Right cardiac atrium (tissue), 5 donors: Measurements from ENCODE around the gene TENM4. TPM values are rescaled to one million over a fixed set of nuclear protein-coding genes. Genes with fewer than 3 reads are reported as not detected.

ENCODE experiments used
- ATAC-seq, 2 donors: fragments of 200-7000 bp; cut with Tn5 transposase; one replicate each; pipeline versions ENCODE4 v1.8.0 to v1.9.1; 2020; ENCODE audit warnings: moderate library complexity in 2 of 2, mild to moderate bottlenecking in 1 of 2
- DNase-seq, 3 donors: peaks; one replicate each; pipeline ENCODE4 v3.0.0-alpha.2; 2020
- H3K27ac ChIP-seq: one replicate; pipeline ENCODE4 v1.5.1; 2013; ENCODE audit warnings: mild to moderate bottlenecking, low read length, control low read depth, moderate library complexity
- H3K27me3 ChIP-seq: one replicate; pipeline ENCODE4 v1.6.1; 2013; ENCODE audit not compliant: control insufficient read depth, insufficient read depth
- H3K4me1 ChIP-seq: one replicate; pipeline ENCODE4 v1.6.1; 2013; ENCODE audit warnings: low read length; ENCODE audit not compliant: control insufficient read depth, insufficient read depth
- H3K4me3 ChIP-seq: one replicate; pipeline ENCODE4 v1.5.1; 2013; ENCODE audit warnings: low read length, control low read depth
- H3K9me3 ChIP-seq: one replicate; pipeline ENCODE4 v1.6.1; 2013; ENCODE audit warnings: low read length; ENCODE audit not compliant: control insufficient read depth
- WGBS: extraction: QIAGEN DNeasy Blood & Tissue Kit; methylation state at CpG from one replicate; pipeline ENCODE4 v1.1.7; 2013; 5-methylcytosine and 5-hydroxymethylcytosine counted together
- intact Hi-C, 4 donors: fragments of 100-400 bp; cut with DNase I; formaldehyde crosslinking; loops; one replicate each; pipeline versions ENCODE4 v1.11.0 to v1.14.0; 2022 to 2023
- polyA plus RNA-seq: library from polyadenylated mRNA; stranded (reverse); fragments of 200-250 nt; gene quantifications from one replicate; pipeline ENCODE4 v1.2.3, GENCODE V29; 2013
- total RNA-seq, 4 donors: library from RNA; stranded (reverse); fragmentation: NEBNext Ultra II Directional; extraction: Animal tissue kit (Norgen Biotek cat#: 25700); gene quantifications; one replicate each; pipeline ENCODE4 v1.2.1, GENCODE V29; 2021
- donor health status: healthy with polysubstance abuse.
- donor health status: DM: no; HTN: yes; CAD: no.
- donor health status: DM: no; HTN: no; CAD: no.
- donor health status: DM: no; HTN: yes; CAD: no; lungs with severe emphysema.
- donor health status: DM: yes; HTN: yes; CAD: no.

The TENM4 gene
- total and polyA plus RNA-seq, 5 donors = 0.26 to 2.3 (median 0.71) TPM

DNA sequence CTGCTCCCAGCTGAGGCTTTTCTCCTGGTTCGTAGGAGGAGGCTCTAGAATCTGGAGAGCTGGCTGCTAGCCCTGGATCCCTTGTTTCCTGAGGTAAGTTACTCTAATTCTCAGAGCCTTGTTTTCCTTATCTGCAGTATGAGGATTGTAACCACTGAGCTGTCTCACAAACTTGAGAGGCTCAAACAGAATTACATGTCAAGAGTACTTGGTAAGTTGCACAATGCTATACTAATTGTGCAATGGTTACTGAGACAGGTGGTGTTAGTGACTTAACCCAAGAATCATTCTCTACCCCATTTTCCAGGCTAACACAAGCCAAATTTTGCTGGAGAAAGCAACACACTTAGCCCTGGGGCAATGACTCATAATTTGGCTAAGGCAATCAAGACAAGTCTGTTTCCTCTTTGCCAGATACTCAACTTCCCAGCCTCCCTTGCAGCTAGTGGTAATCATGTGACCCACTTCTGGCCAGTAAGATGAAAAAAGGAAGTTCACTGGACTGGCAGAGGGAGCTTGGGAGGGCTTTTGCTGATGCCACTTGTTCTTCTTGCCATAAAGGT, 348.0 kb downstream of the TENM4 start:
- DNase-seq = no peak
- Histone ChIP-seq H3K27me3 (no peaks in the 10 kb centered on the region), H3K4me1 (no peaks in the 10 kb centered on the region), H3K9me3 (no peaks in the 10 kb centered on the region), H3K4me3 (no peak overlapping the region), H3K27ac (no peak overlapping the region)
- ATAC-seq = peak; percentile 52 to 65
- 58% methylated on average over 1 of the region's 1 CpG for WGBS
- intact Hi-C loops = loop anchor here in 1 of 4 donors (5.0 kb wide), 1 partner anchor 451 kb away; no protein-coding TSS in a partner anchor

DNA sequence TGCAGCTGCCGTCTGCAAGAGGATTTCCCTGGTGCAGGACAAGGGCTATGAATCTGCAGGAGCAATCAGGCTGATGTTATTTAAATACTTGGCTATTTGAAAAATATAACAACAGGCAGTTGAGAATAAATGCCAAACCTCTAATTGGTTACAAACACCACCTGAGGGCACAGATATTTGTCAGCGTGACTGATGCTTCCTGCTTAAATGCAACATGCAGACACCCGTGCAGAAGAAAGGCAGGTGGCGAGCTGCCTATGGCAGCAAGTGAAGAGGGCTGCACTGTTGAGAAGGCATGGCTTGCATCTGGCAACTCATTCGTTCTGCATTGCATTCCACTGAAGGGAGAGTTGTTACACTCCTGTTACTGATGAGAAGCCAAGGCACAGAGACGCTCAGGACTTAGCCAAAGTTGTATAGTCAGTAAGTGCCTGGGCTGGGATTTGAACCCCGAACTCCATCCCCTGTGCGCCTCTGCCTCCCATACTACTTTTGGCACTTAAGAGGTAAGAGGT, 350.6 kb downstream of the TENM4 start:
- ATAC-seq (no peak), DNase-seq (no peak)
- H3K27me3 ChIP-seq = no peaks in the 10 kb centered on the region
- H3K9me3 ChIP-seq = no peaks in the 10 kb centered on the region
- H3K27ac ChIP-seq = no peak overlapping the region
- 74% methylated on average over 8 of the region's 8 CpGs for WGBS
- intact Hi-C loops = loop anchor here in 1 of 4 donors (5.0 kb wide), 1 partner anchor 448 kb away; no protein-coding TSS in a partner anchor
- no peak overlapping the region for H3K4me3 ChIP-seq
- H3K4me1 ChIP-seq = no peaks in the 10 kb centered on the region

DNA sequence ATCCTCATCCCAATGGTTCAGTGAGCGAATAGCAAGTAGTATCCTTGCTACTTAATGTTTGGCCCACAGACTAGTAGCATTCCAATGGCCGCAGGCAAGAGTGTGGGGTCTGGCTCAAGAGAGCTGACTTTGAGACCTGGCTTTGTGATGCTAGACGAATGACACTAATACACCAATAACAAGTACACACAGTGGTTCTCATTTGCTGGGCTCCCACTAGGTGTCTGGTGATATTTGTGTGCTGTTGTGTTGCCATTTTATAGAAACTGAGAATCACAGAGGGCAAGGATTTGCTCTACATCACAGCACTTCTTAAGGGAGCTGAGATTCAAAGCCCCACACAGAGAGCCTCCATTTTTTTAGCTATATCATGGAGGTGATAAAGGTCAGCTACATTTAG, 351.2 kb downstream of the TENM4 start:
- no peaks in the 10 kb centered on the region for H3K9me3 ChIP-seq
- 91% methylated on average over 3 of the region's 3 CpGs for WGBS
- intact Hi-C loops = loop anchor here in 1 of 4 donors (2.0 kb wide), 1 partner anchor 29 kb away; no protein-coding TSS in a partner anchor
- ATAC-seq = no peak
- H3K4me1 ChIP-seq = no peaks in the 10 kb centered on the region
- no peak overlapping the region for H3K4me3 ChIP-seq
- no peak for DNase-seq
- no peaks in the 10 kb centered on the region for H3K27me3 ChIP-seq
- H3K27ac ChIP-seq = no peak overlapping the region

DNA sequence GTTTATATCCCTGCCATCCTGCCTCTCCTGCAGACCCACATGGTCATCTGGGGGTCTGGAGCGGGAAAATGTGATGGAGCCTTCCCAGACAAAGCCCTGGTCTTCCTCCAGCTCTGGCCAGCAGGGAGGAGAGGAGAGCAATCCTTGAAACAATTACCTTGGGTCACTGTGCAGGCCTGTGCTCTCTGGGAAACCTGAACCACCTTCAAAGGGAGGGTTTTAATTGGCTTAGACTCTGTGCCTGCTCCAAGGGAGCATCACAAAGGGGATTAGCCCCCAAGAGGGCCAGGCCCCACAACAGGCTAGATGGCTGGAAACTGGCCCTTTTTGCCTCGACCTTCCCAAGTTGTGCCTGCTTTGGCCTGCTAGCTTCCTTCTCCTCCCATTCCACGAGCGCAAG, 351.9 kb downstream of the TENM4 start:
- H3K27me3 ChIP-seq = no peaks in the 10 kb centered on the region
- ATAC-seq (no peak), DNase-seq (no peak)
- no peaks in the 10 kb centered on the region for H3K4me1 ChIP-seq
- H3K9me3 ChIP-seq = no peaks in the 10 kb centered on the region
- intact Hi-C loops = loop anchor here in 1 of 4 donors (2.0 kb wide), 1 partner anchor 30 kb away; no protein-coding TSS in a partner anchor
- H3K4me3 ChIP-seq = no peak overlapping the region
- 80% methylated on average over 4 of the region's 4 CpGs for WGBS
- H3K27ac ChIP-seq = no peak overlapping the region

DNA sequence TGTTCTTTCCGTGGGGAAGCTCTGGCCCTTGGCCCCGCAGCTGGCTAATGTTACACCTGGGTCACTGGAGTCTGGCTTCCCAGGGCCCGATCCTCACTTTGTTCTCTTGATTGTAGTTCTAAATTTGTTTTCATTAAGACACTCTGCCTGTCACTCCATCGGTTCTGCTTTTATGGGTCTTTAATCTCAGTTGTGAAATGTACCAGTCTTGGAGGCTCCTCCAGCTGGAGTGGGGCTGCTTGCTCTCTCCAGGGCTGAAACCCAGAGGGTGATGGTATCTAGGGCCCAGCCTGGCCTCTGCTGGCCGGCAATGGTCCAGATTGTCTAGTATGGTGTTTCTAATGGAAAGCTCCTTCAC, 352.9 kb downstream of the TENM4 start:
- no peak for ATAC-seq
- intact Hi-C loops = loop anchor here in 1 of 4 donors (2.0 kb wide), 1 partner anchor 31 kb away; no protein-coding TSS in a partner anchor
- Histone ChIP-seq H3K4me3 (no peak overlapping the region), H3K27me3 (no peaks in the 10 kb centered on the region), H3K27ac (no peak overlapping the region), H3K9me3 (no peaks in the 10 kb centered on the region), H3K4me1 (no peaks in the 10 kb centered on the region)
- 80% methylated on average over 5 of the region's 5 CpGs for WGBS
- no peak for DNase-seq

DNA sequence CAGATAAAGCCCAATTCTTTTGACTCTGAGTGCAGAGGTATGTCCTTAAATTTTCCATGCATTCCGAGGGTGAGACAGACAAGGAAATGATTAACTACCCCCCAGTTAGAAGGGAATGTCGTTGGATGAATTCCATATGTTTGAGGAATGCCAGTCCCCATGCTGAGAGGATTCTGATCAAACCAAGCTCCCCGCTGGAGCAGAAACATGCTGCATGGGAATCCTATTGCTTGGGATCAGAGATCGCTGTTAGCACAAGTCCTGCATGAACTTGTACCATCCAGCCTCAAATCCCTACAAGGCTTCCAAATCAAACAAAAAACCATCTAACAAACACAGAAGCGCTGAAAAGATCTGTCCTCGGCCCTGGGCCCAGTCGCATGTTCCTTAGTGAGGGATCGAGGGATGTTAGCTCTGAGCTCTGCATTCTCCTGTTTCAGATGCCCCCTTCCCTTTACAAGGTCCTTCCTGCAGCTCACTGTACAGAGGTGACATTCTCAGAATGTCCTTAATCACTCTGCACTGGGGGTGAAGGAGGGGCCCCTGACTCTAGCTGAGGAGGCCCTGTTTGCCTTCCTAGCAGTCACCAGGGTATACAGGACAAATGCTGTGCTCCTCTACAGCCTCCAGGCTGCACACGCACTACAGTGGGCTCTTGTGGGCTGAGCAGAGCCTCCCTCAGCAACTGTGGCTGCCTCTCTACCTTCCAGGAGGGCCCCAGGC, 353.4 kb downstream of the TENM4 start:
- Histone ChIP-seq H3K9me3 (no peaks in the 10 kb centered on the region), H3K4me1 (no peaks in the 10 kb centered on the region), H3K4me3 (no peak overlapping the region), H3K27ac (no peak overlapping the region), H3K27me3 (no peaks in the 10 kb centered on the region)
- intact Hi-C loops = no loop called here
- 64% methylated on average over 9 of the region's 9 CpGs for WGBS
- ATAC-seq = peak; percentile 14 to 17
- no peak for DNase-seq

DNA sequence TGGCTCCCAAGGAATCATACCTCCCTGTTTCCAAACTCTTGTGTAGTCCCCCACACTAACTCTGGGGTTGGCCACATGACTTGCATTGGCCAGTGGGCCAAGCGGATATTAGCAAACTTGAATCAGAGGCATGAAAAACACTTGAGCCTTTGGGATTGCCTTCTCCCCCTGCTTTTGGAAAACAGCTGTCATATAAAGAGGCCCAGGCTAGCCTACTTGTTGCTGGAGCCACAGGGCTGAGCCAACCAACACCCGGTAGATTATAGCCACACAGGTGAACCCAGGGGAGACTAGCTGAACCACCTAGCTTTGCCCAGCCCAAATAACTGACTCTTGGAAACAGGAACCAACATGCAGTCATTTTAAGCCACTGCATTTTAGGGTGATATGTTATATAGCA, 354.8 kb downstream of the TENM4 start:
- ATAC-seq (no peak), DNase-seq (no peak)
- Histone ChIP-seq H3K4me1 (no peaks in the 10 kb centered on the region), H3K9me3 (no peaks in the 10 kb centered on the region), H3K27ac (no peak overlapping the region), H3K27me3 (no peaks in the 10 kb centered on the region), H3K4me3 (no peak overlapping the region)
- 93% methylated on average over 2 of the region's 2 CpGs for WGBS
- intact Hi-C loops = no loop called here

DNA sequence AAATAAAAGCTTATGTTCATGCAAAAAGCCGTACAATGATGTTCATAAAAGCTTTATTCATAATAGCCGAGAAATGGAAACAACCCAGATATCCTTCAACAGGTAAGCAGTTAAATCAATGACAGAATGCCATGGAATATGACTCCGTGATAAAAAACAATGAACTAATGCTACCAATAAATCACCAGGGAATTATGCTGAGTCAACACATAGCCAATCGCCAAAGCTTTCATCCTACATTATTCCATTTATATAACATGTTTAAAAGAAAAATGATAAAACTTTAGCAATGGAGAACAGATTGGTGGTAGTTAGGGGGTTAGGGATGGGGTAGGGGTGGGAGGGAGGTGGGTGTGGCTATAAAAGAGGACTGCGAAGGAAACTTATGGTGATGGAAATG, 356.4 kb downstream of the TENM4 start:
- H3K27me3 ChIP-seq = no peaks in the 10 kb centered on the region
- 96% methylated on average over 5 of the region's 5 CpGs for WGBS
- no peak for ATAC-seq
- H3K4me3 ChIP-seq = no peak overlapping the region
- H3K4me1 ChIP-seq = no peaks in the 10 kb centered on the region
- no peaks in the 10 kb centered on the region for H3K9me3 ChIP-seq
- H3K27ac ChIP-seq = no peak overlapping the region
- intact Hi-C loops = no loop called here
- DNase-seq = no peak

DNA sequence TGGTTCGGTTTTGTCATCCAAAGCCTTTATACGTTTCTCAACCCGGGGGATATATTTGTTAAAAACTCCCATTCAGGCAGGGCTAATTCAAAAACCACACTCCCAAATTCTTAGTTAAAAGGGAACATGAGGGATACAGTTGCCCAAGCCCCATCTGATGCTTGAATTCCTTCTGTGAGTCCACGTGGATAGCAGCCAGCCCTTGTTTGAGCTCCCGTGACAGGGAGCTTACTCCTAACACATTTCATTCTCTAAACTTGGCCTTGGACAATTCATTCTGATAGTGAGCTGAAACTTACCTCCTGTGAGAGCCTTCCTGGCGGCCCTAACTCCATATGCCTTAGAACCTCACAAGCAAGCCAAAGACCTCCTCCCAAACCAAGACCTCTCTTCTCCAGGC, 357.5 kb downstream of the TENM4 start:
- ATAC-seq (no peak), DNase-seq (no peak)
- H3K27me3 ChIP-seq = no peaks in the 10 kb centered on the region
- no peaks in the 10 kb centered on the region for H3K4me1 ChIP-seq
- H3K4me3 ChIP-seq = no peak overlapping the region
- H3K27ac ChIP-seq = no peak overlapping the region
- H3K9me3 ChIP-seq = no peaks in the 10 kb centered on the region
- intact Hi-C loops = no loop called here
- 63% methylated on average over 6 of the region's 6 CpGs for WGBS

DNA sequence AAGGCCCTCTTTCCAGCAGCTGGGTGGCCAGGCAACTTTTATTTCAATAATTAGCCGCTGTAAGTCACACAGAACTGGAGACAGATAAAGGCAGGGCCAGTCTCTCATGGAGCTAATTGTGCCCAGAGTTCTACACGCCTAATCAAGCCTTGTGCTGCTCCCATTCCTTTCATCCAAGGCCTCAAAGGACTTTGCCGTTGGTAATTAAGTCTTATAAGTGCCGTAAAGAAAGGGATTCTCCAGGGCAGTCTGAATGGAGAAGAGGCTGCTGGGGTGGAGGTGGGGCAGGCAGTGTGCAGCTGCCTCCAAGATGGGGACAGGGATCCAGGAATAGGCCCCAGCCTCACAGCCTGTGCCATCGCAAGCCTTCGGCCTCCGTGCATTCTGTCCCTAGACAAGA, 357.9 kb downstream of the TENM4 start:
- DNase-seq (no peak), ATAC-seq (no peak)
- Histone ChIP-seq H3K4me1 (no peaks in the 10 kb centered on the region), H3K27ac (no peak overlapping the region), H3K9me3 (no peaks in the 10 kb centered on the region), H3K27me3 (no peaks in the 10 kb centered on the region), H3K4me3 (no peak overlapping the region)
- intact Hi-C loops = no loop called here
- WGBS = 73% methylated on average over 7 of the region's 7 CpGs

DNA sequence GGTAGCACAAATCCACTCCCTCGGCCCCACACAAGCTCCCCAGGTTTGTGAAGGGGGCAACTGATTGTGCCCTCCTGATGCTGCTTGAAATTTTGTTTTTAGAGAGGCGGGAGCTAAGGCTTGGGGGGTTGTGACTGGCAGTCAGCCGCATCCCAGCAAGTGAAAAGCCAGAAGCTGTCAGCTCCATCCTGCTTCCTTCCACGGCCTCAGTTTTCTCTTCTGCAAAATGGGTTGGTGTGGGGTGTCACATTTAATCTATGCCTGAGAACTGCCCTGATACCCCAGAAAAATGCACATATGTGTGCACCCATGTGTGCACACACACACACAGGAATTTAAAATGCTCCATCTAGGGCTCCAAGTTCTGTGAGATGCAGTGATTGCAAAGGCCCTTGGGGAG, 358.6 kb downstream of the TENM4 start:
- Histone ChIP-seq H3K4me1 (no peaks in the 10 kb centered on the region), H3K27me3 (no peaks in the 10 kb centered on the region), H3K4me3 (no peak overlapping the region), H3K9me3 (no peaks in the 10 kb centered on the region), H3K27ac (no peak overlapping the region)
- intact Hi-C loops = no loop called here
- ATAC-seq (no peak), DNase-seq (no peak)
- 96% methylated on average over 4 of the region's 4 CpGs for WGBS
